Right renal cortex interstitium (tissue), 3 donors: ENCODE data around the gene FRS3. TPM values are rescaled to one million over a fixed set of nuclear protein-coding genes. Genes with fewer than 3 reads are reported as not detected.

Experiments
- DNase-seq, 3 donors: peaks; one replicate each; pipeline ENCODE4 v3.0.0-alpha.2; 2013; ENCODE audit warnings: low read depth in 3 of 3, low spot score in 2 of 3
- polyA plus RNA-seq, 3 donors: library from polyadenylated mRNA; unstranded; fragments of 120-200 nt; gene quantifications; one replicate each; pipeline ENCODE4 v1.2.1, GENCODE V29; 2013; ENCODE audit not compliant: insufficient read length in 3 of 3

The FRS3 gene
- polyA plus RNA-seq, 3 donors = 4.2 to 5.0 (median 4.7) TPM

GRCh38 chr6:41732149-41732548 is 47.6 kb downstream of the FRS3 start:
- DNase-seq = no peak

- no peak for DNase-seq
These were observed 48.1 kb downstream of the FRS3 start for GRCh38 chr6:41731561-41732086.

GRCh38 chr6:41730531-41731436 is 48.9 kb downstream of the FRS3 start:
- DNase-seq = no peak

- no peak for DNase-seq
These were observed 50.1 kb downstream of the FRS3 start for GRCh38 chr6:41729624-41730023.

GRCh38 chr6:41728954-41729353 is 50.7 kb downstream of the FRS3 start:
- no peak for DNase-seq

GRCh38 chr6:41728073-41728936 is 51.4 kb downstream of the FRS3 start:
- no peak for DNase-seq

GRCh38 chr6:41727705-41728072 is 52.0 kb downstream of the FRS3 start:
- no peak for DNase-seq

- no peak for DNase-seq
These were observed 52.8 kb downstream of the FRS3 start for GRCh38 chr6:41726876-41727275.

GRCh38 chr6:41724586-41725501 is 54.9 kb downstream of the FRS3 start:
- DNase-seq = no peak

- no peak for DNase-seq
These were observed 55.5 kb downstream of the FRS3 start for GRCh38 chr6:41724228-41724580.

GRCh38 chr6:41723530-41724227 is 56.0 kb downstream of the FRS3 start:
- DNase-seq = no peak

- DNase-seq = no peak
These were observed 56.7 kb downstream of the FRS3 start for GRCh38 chr6:41722969-41723529.

GRCh38 chr6:41721414-41721813 is 58.3 kb downstream of the FRS3 start:
- no peak for DNase-seq

GRCh38 chr6:41720783-41721182 is 58.9 kb downstream of the FRS3 start:
- no peak for DNase-seq

- no peak for DNase-seq
These were observed 59.5 kb downstream of the FRS3 start for GRCh38 chr6:41720262-41720620.

Other genes with a start within 250 kb of the FRS3 start
- 10 to 100 TPM; 20.8 to 27.0 (median 24.1) TPM for gene FOXP4, start 233.5 kb downstream of the FRS3 start, polyA plus RNA-seq
- gene MDFI, start 141.4 kb downstream of the FRS3 start, polyA plus RNA-seq = 10 to 100 TPM; 32.0 to 37.5 (median 35.3) TPM
- 1 to 10 TPM; 7.9 to 8.6 (median 8.4) TPM for gene TFEB, start 44.3 kb downstream of the FRS3 start, polyA plus RNA-seq
- not detected for gene PGC, start 32.5 kb downstream of the FRS3 start, polyA plus RNA-seq
- gene PRICKLE4, start 882 bp upstream of the FRS3 start, polyA plus RNA-seq = 1 to 10 TPM; 2.4 to 5.4 (median 4.3) TPM
- gene TOMM6, start 7.8 kb upstream of the FRS3 start, polyA plus RNA-seq = 100 to 1,000 TPM; 234 to 257 (median 243) TPM
- 10 to 100 TPM; 10.9 to 12.9 (median 11.4) TPM for gene USP49, start 115.5 kb upstream of the FRS3 start, polyA plus RNA-seq
- gene MED20, start 141.2 kb upstream of the FRS3 start, polyA plus RNA-seq = 10 to 100 TPM; 42.7 to 45.5 (median 44.2) TPM
- gene BYSL, start 141.6 kb upstream of the FRS3 start, polyA plus RNA-seq = 10 to 100 TPM; 24.5 to 32.2 (median 31.9) TPM
- 10 to 100 TPM; 21.2 to 27.1 (median 22.9) TPM for gene CCND3, start 161.9 kb upstream of the FRS3 start, polyA plus RNA-seq